WTC11 (cell line): ENCODE data around the gene OASL. TPM values are rescaled to one million over a fixed set of nuclear protein-coding genes. Genes with fewer than 3 reads are reported as not detected.

ENCODE experiments used
- ATAC-seq: fragments of 200-7000 bp; cut with Tn5 transposase; 2 replicates; pipeline ENCODE4 v1.10.0; 2021; ENCODE audit warnings: mild to moderate bottlenecking, moderate library complexity
- CTCF ChIA-PET: fragments of 300-600 bp; sonication (Branson Sonifier 250); formaldehyde crosslinking; loops from one replicate; lab custom pipeline; 2021; ENCODE audit warnings: antibody characterized with exemption; lab: Charles Lee
- POLR2A ChIA-PET: fragments of 350-600 bp; sonication (Branson Sonifier 250); formaldehyde crosslinking; loops from one replicate; lab custom pipeline; 2021; ENCODE audit warnings: antibody characterized with exemption; lab: Charles Lee
- DNase-seq: peaks from one replicate; pipeline ENCODE4 v3.0.0; 2021; ENCODE audit warnings: low spot score
- H3K27ac Mint-ChIP-seq: 2 replicates; pipeline ENCODE4 v1.8.0; 2021; ENCODE audit warnings: mixed read lengths
- H3K27me3 Mint-ChIP-seq: 2 replicates; pipeline ENCODE4 v1.8.0; 2021; ENCODE audit warnings: low read depth, mild to moderate bottlenecking, moderate library complexity, mixed read lengths
- H3K36me3 Mint-ChIP-seq: 2 replicates; pipeline ENCODE4 v1.8.0; 2021; ENCODE audit warnings: mixed read lengths
- H3K4me1 Mint-ChIP-seq: 2 replicates; pipeline ENCODE4 v1.8.0; 2022; ENCODE audit warnings: mixed read lengths
- H3K4me3 Mint-ChIP-seq: 2 replicates; pipeline ENCODE4 v1.8.0; 2021; ENCODE audit warnings: mild to moderate bottlenecking, moderate library complexity, mixed read lengths
- H3K9me3 Mint-ChIP-seq: 2 replicates; pipeline ENCODE4 v1.8.0; 2021; ENCODE audit warnings: mixed read lengths
- CREM ChIP-seq: sonication (generic); formaldehyde crosslinking; IDR thresholded peaks from 2 replicates; pipeline ENCODE4 v1.8.1; 2022; ENCODE audit warnings: mild to moderate bottlenecking, missing genetic modification reagents, moderate library complexity
- EMX1 ChIP-seq: fragments of 250-450 bp; sonication (Bioruptor Pico); IDR thresholded peaks from 2 replicates; pipeline ENCODE4 v1.8.0; 2021; ENCODE audit warnings: mild to moderate bottlenecking
- FOXP1 ChIP-seq: sonication (generic); formaldehyde crosslinking; IDR thresholded peaks from 2 replicates; pipeline ENCODE4 v1.8.0; 2022; ENCODE audit warnings: missing genetic modification reagents, mild to moderate bottlenecking, moderate library complexity, borderline replicate concordance
- IRF2 ChIP-seq: sonication (generic); formaldehyde crosslinking; IDR thresholded peaks from 2 replicates; pipeline ENCODE4 v1.8.0; 2022; ENCODE audit warnings: low read depth, missing genetic modification reagents, borderline replicate concordance
- SMAD3 ChIP-seq: sonication (generic); formaldehyde crosslinking; IDR thresholded peaks from 2 replicates; pipeline ENCODE4 v1.8.0; 2022; ENCODE audit warnings: missing genetic modification reagents, mild to moderate bottlenecking, borderline replicate concordance
- SMAD4 ChIP-seq: sonication (generic); formaldehyde crosslinking; IDR thresholded peaks from 2 replicates; pipeline ENCODE4 v1.8.0; 2022; ENCODE audit warnings: mild to moderate bottlenecking, missing genetic modification reagents
- TEAD1 ChIP-seq: sonication (generic); formaldehyde crosslinking; IDR thresholded peaks from 2 replicates; pipeline ENCODE4 v1.8.0; 2022; ENCODE audit warnings: mild to moderate bottlenecking, missing genetic modification reagents
- ZNF138 ChIP-seq: sonication (generic); formaldehyde crosslinking; conservative IDR thresholded peaks from 2 replicates; pipeline ENCODE4 v1.8.1; 2022; ENCODE audit warnings: mild to moderate bottlenecking, moderate library complexity, missing genetic modification reagents
- total RNA-seq: library from RNA; stranded (reverse); gene quantifications from 3 replicates; pipeline ENCODE4 v1.2.3, GENCODE V29; 2021
- TF ChIP-seq, protein P1 (sequence below): sonication (generic); formaldehyde crosslinking; IDR thresholded peaks from 2 replicates; pipeline ENCODE4 v1.8.0; 2023; ENCODE audit warnings: mild to moderate bottlenecking, missing genetic modification reagents
- TF ChIP-seq, protein P2 (sequence below): sonication (generic); formaldehyde crosslinking; IDR thresholded peaks from 2 replicates; pipeline ENCODE4 v1.8.0; 2022; ENCODE audit warnings: missing genetic modification reagents
- TF ChIP-seq, protein P3 (sequence below): sonication (generic); formaldehyde crosslinking; IDR thresholded peaks from 2 replicates; pipeline ENCODE4 v1.8.1; 2022; ENCODE audit warnings: low read depth, missing genetic modification reagents, borderline replicate concordance
- TF ChIP-seq, protein P4 (sequence below): sonication (generic); formaldehyde crosslinking; IDR thresholded peaks from 2 replicates; pipeline ENCODE4 v1.8.1; 2023; ENCODE audit warnings: mild to moderate bottlenecking, missing genetic modification reagents

Gene OASL
- total RNA-seq, 1 experiment from 2014 or later: 0.28 TPM

DNA sequence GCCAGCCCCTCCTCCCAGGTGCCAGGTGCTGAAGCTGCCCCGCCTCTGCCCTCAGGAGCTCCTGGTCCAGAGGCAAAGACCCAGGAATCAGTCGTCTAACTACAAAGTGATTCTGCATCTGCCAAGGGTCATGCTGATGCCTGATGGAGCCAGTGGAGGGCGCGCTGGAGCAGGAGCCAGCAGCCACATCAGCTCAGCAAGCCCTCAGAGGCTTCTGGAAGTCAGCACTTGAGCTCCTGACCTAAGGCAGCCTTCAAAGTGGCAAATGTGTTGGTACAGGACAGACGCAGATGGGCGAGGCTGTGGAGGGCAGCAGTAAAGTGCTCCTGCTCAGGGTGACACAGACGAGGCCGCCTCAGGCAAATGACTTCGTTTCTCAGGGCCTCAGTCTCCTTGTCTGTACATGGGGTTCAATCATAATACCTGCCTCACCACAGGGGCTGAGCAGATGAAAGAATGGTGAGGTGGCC, 33.7 kb downstream of the OASL start (continued):
- TF ChIP-seq, protein P1, sequence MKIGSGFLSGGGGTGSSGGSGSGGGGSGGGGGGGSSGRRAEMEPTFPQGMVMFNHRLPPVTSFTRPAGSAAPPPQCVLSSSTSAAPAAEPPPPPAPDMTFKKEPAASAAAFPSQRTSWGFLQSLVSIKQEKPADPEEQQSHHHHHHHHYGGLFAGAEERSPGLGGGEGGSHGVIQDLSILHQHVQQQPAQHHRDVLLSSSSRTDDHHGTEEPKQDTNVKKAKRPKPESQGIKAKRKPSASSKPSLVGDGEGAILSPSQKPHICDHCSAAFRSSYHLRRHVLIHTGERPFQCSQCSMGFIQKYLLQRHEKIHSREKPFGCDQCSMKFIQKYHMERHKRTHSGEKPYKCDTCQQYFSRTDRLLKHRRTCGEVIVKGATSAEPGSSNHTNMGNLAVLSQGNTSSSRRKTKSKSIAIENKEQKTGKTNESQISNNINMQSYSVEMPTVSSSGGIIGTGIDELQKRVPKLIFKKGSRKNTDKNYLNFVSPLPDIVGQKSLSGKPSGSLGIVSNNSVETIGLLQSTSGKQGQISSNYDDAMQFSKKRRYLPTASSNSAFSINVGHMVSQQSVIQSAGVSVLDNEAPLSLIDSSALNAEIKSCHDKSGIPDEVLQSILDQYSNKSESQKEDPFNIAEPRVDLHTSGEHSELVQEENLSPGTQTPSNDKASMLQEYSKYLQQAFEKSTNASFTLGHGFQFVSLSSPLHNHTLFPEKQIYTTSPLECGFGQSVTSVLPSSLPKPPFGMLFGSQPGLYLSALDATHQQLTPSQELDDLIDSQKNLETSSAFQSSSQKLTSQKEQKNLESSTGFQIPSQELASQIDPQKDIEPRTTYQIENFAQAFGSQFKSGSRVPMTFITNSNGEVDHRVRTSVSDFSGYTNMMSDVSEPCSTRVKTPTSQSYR: no peak
- TF ChIP-seq TEAD1 (CRISPR knock-in tag): no peak
- no peak for TF ChIP-seq EMX1
- TF ChIP-seq FOXP1 (CRISPR knock-in tag): no peak
- TF ChIP-seq, protein P2, sequence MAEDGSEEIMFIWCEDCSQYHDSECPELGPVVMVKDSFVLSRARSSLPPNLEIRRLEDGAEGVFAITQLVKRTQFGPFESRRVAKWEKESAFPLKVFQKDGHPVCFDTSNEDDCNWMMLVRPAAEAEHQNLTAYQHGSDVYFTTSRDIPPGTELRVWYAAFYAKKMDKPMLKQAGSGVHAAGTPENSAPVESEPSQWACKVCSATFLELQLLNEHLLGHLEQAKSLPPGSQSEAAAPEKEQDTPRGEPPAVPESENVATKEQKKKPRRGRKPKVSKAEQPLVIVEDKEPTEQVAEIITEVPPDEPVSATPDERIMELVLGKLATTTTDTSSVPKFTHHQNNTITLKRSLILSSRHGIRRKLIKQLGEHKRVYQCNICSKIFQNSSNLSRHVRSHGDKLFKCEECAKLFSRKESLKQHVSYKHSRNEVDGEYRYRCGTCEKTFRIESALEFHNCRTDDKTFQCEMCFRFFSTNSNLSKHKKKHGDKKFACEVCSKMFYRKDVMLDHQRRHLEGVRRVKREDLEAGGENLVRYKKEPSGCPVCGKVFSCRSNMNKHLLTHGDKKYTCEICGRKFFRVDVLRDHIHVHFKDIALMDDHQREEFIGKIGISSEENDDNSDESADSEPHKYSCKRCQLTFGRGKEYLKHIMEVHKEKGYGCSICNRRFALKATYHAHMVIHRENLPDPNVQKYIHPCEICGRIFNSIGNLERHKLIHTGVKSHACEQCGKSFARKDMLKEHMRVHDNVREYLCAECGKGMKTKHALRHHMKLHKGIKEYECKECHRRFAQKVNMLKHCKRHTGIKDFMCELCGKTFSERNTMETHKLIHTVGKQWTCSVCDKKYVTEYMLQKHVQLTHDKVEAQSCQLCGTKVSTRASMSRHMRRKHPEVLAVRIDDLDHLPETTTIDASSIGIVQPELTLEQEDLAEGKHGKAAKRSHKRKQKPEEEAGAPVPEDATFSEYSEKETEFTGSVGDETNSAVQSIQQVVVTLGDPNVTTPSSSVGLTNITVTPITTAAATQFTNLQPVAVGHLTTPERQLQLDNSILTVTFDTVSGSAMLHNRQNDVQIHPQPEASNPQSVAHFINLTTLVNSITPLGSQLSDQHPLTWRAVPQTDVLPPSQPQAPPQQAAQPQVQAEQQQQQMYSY: no peak
- TF ChIP-seq, protein P3, sequence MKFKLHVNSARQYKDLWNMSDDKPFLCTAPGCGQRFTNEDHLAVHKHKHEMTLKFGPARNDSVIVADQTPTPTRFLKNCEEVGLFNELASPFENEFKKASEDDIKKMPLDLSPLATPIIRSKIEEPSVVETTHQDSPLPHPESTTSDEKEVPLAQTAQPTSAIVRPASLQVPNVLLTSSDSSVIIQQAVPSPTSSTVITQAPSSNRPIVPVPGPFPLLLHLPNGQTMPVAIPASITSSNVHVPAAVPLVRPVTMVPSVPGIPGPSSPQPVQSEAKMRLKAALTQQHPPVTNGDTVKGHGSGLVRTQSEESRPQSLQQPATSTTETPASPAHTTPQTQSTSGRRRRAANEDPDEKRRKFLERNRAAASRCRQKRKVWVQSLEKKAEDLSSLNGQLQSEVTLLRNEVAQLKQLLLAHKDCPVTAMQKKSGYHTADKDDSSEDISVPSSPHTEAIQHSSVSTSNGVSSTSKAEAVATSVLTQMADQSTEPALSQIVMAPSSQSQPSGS: no peak
- TF ChIP-seq SMAD3 (CRISPR knock-in tag): 0 out of 2 replicates have a peak, but pooled peaks have one; percentile 28
- no peak for TF ChIP-seq ZNF138 (CRISPR knock-in tag)
- TF ChIP-seq, all 79 proteins: peak for 2

DNA sequence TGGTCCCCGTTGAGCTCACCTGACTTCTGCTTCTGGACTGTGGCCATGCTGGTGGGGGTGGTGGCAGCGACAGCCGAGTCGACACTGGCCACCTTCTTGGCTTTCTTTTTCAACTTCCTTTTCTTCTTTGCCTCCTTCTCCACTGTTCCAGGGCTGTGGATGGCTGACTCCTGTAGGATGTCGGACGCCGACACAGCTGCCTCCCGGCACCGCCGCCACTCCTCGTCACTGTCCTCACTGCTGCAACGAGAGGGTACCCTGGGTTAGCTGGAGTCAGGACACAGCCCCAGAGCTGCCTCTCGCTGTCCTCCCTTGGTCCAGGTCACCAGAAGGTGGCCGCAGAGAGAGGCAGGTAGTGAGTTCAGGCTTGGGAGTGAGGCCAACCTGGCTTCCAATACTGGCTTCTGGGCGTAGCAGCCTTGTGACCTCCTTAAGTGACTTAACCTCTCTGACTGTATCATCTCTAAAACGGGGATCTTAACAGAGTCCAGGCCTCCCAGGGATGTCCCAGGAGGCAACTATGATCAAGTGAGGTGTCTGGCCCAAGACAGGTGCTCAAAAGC, 34.7 kb downstream of the OASL start:
- ChIA-PET CTCF (interaction anchor here (0.8 to 2.8 kb wide), 26 partner anchors 12 to 439 kb away, joined by 3 to 30 read pairs (median 5); partner anchors contain the start of genes P2RX7 and POP5), POLR2A (no interaction called here)
- Mint-ChIP-seq H3K36me3 (peaks cover 44% of the 10 kb centered on the region), H3K9me3 (no peaks in the 10 kb centered on the region), H3K27me3 (no peaks in the 10 kb centered on the region), H3K27ac (no peak overlapping the region), H3K4me1 (peaks cover 5% of the 10 kb centered on the region), H3K4me3 (no peak overlapping the region)
- ATAC-seq (no peak), DNase-seq (no peak)
- TF ChIP-seq, protein P2: no peak
- TF ChIP-seq IRF2 (CRISPR knock-in tag): no peak
- TF ChIP-seq, protein P4, sequence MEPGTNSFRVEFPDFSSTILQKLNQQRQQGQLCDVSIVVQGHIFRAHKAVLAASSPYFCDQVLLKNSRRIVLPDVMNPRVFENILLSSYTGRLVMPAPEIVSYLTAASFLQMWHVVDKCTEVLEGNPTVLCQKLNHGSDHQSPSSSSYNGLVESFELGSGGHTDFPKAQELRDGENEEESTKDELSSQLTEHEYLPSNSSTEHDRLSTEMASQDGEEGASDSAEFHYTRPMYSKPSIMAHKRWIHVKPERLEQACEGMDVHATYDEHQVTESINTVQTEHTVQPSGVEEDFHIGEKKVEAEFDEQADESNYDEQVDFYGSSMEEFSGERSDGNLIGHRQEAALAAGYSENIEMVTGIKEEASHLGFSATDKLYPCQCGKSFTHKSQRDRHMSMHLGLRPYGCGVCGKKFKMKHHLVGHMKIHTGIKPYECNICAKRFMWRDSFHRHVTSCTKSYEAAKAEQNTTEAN (CRISPR knock-in tag): no peak
- TF ChIP-seq SMAD4: no peak
- TF ChIP-seq CREM: no peak
- TF ChIP-seq, protein P3: no peak
